Suprapubic skin (tissue), 4 donors: ENCODE measurements around the gene INSR.
"Not testable (repeated sequence)": the region's sequence is repeated elsewhere in the genome, so short reads cannot be mapped to it uniquely, and the experiment has no call there.

Source experiments
- POLR2A ChIP-seq, 2 donors: fragments of 450-650 bp; IDR thresholded peaks; one replicate each; pipeline ENCODE4 v1.6.1; 2017; ENCODE audit warnings: antibody characterized with exemption in 2 of 2, mild to moderate bottlenecking in 2 of 2, moderate library complexity in 2 of 2
- POLR2AphosphoS5 ChIP-seq, 3 donors: sonication (generic); formaldehyde crosslinking; IDR thresholded peaks; one replicate each; pipeline ENCODE4 v1.6.1; 2017; ENCODE audit warnings: antibody characterized with exemption in 3 of 3

DNA sequence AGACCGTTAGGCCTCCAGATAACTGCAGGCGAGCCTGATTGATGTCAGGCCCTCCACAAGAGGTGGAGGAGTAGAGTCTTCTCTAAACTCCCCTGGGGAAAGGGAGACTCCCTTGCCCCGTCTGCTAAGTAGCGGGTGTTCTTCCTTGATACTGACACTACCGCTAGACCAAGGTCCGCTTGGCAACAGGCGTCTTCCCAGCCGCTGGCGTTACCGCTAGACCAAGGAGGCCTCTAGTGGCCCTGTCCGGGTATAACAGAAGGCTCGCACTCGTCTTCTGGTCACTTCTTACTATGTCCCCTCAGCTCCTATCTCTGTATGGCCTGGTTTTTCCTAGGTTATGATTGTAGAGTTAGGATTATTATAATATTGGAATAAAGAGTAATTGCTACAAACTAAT lies 227.1 kb downstream of the INSR start:
- TF ChIP-seq POLR2AphosphoS5, POLR2A (IDR thresholded peaks at IDR 0.05): not testable (repeated sequence)
